GM21367 (cell line): ENCODE data around the gene UCHL5.

ENCODE experiments used
- ATAC-seq: cut with Tn5 transposase; IDR thresholded peaks from one replicate; pipeline ENCODE4 v1.9.1; 2021; ENCODE audit not compliant: unreplicated experiment

The UCHL5 gene

DNA sequence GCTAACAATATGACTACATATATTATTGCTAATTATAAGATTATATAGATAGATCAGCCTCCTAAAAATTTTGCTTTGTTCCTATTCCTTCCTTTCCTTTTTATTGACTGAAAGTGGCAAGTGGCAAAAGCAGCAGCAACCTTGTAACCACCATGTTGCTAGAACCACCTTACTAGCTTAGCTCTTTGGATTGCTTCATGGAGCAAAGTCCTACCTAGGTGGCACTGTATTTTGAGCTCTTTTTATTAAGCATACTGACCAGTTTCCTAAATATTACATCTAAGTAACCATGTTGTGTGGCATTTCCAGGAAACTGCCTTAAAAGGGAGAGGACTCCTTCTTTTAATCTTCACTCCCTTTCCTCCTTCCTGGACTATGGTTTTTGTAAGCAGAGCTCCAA is 90.8 kb downstream of the UCHL5 start:
- no peak for ATAC-seq

GRCh38 chr1:192967901-192968300 is 91.3 kb downstream of the UCHL5 start:
- ATAC-seq, result no peak

- ATAC-seq, result no peak
Observed at GRCh38 chr1:192967211-192967877, 91.8 kb downstream of the UCHL5 start.

GRCh38 chr1:192966073-192966472 is 93.1 kb downstream of the UCHL5 start:
- peak; percentile 66 for ATAC-seq

GRCh38 chr1:192962901-192963300 is 96.3 kb downstream of the UCHL5 start:
- ATAC-seq, result no peak
